HG03108 (cell line): Measurements from ENCODE around the gene TSSK6.

Source experiments
- ATAC-seq: cut with Tn5 transposase; IDR thresholded peaks from one replicate; pipeline ENCODE4 v1.9.1; 2021; ENCODE audit warnings: moderate library complexity; ENCODE audit not compliant: unreplicated experiment

TSSK6 gene

DNA sequence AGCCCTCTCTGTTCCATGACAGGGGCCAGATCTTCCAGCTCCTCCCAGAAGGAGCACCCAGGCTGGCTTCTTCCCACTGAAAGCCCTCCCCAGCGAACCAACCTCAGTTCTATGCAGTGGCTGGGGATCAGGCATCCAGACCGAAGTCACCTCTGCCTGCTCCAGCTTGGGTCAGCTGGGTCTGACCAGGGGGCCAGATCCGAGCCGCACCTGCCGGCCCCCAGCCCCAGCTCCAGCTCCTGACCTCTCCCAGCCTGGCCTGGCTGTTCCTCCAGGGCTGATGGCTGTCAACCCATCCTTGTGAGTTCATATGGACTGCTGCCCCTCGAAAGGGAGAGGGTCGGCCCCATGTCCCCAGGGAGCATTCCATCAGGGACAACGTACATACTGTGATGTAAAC, 8.0 kb downstream of the TSSK6 start:
- no peak for ATAC-seq

DNA sequence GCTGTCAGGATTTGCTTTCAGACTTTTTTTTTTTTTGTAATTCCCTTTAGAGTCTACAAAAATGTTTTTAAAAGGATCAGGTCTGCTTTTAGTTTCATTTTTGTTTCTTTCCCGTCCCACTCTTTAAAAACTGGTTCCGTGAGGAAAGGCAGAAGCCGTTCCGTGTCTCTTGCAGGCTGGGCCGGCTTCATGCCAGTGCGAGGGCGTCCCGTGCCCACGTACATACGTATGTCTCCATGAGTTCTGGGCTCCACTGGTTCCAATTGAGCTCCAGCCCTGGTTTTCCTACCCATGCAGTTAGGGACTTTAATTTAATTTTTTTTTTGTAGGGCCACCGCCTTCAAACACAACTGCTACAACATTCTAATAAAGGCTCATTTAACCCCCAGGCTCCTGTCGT, 8.8 kb downstream of the TSSK6 start:
- no peak for ATAC-seq

DNA sequence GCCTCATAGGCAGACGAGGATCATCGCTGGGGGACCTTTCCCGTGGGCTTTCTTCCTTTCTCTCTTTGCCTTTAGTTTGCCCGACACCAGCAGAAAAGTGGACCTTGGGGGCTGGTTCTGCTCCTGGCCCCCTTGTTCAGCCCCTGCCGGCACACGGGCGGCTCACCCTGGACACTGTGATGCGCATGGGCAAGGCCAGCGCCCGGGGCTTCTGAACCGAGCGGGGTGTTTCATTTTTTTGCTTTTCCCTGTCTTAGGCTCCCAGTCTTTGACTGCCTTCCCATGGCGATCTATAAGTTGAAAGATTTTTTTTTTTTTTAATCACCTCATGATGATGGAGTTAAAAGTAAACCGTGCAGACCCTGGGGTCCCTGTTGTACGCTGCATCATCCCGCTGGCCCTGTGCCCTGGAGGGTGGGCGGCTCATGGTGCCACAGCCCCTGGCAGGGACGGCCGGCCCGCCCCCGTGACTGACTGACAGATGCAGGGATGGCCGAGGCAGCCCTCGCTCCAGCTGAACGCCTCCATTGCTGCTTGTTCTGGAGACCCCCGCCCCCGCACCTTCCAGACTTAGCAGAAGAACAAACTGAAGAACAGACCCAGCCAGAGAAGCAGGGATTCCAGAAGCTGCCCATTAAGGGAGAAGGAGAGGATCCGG, 9.6 kb downstream of the TSSK6 start:
- no peak for ATAC-seq

DNA sequence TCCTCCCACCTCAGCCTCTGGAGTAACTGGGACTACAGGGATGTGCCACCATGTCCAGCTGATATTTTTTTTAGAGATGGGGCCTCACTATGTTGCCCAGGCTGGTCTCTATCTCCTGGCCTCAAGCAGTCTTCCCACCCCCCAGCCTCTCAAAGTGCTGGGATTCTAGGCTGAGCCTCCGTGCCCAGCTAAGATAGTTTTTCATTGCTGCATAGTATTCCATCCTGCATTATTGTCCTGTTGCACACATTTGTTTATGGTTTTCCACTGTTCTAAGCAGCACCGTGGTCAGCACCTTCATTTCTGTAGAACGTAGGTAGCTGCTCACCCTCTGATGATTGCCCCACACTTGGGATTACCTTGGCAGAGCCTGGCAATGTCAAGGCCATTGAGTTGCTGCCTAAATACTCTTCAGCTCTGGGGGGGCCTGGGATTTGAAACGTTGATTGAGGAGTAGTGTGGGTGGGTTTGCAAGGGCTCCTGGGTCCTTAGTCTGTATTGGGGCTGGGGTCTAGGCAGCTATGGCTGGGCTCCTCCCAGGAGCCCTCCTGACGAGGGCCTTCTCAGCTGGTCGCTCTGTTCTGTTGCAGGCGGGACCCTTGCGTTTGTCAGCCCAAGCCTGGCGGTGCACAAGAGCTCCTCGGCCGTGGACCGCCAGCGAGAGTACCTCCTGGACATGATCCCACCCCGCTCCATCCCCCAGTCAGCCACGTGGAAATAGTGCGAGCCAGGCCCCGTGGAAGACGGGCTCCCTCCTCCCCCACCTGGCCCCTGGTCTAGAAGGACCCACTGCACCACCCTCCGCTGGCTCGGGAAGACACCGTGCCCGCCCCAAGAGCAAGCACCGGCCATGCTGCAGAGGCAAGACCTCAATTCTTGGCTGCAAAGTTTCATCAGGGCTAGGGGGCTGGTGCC, 10.3 kb downstream of the TSSK6 start:
- ATAC-seq: no peak

DNA sequence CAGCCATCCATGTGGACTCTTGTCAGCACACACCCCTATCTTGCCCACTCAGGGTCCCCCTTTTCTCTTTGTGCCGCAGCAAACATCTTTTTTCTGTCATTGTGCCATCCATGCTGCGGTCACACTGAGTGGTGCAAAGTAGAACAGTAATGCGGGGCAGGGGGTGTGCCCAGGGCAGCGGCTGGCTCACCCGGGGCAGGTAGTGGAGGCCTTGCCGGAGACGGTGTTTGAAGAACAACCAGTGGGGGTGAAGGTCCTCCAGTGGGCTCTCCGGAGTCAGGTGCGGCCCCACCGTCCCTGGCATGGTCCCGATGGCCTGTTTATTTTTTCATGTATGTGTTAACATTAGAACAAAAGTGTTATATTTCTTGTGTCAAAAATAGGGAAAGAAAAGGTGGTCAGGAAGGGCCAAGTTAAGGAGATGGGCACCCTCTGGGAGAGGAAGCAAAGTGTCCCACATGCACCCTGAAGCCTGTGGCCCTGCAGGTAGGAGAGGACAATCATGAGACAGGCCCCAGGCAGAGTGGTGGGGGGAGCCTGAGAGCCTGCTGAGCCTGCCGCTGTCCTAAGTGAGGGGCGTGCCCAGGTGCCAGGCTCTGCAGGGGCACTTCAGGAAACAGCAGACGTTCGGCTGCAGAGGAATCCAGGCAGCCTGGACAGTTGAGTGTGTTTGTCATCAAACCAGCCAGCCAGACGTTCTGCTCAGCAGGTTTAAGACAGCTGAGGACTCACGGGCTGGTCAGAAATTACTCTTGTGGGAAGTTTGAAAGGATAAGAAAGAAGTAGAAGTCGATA, 12.3 kb downstream of the TSSK6 start:
- ATAC-seq: no peak

DNA sequence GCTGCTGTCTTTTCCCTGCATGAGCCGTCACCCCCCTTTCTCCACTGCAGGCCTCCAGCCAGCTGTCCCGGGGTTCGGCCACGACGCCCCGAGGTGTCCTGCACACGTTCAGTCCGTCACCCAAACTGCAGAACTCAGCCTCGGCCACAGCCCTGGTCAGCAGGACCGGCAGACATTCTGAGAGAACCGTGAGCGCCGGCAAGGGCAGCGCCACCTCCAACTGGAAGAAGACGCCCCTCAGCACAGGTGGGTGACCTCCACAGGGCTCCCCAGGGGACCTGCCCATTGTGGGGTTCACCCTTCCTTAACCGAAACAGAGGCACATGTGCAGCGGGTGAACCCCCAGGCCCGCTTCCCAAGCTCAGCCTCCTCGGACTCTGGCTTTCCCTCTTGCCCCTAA, 13.1 kb downstream of the TSSK6 start:
- no peak for ATAC-seq

DNA sequence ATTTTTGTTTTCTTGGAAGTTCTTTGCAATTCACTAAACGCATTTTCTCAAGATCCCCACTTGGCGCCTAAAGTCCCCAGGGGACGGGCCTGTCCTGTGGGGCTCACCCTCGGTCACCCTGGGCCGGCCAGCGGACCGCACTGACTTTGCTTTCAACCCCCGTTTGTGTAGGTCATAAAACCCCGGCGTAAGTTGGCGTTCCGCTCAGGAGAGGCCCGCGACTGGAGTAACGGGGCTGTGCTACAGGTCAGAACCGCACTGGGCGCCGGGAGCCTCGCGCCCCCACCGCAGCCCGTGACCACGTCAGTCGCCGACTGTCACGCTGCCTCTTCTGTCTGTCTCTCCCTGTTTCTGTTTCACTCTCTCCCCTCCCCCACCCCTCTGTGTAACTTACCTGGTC, 13.6 kb downstream of the TSSK6 start:
- no peak for ATAC-seq

DNA sequence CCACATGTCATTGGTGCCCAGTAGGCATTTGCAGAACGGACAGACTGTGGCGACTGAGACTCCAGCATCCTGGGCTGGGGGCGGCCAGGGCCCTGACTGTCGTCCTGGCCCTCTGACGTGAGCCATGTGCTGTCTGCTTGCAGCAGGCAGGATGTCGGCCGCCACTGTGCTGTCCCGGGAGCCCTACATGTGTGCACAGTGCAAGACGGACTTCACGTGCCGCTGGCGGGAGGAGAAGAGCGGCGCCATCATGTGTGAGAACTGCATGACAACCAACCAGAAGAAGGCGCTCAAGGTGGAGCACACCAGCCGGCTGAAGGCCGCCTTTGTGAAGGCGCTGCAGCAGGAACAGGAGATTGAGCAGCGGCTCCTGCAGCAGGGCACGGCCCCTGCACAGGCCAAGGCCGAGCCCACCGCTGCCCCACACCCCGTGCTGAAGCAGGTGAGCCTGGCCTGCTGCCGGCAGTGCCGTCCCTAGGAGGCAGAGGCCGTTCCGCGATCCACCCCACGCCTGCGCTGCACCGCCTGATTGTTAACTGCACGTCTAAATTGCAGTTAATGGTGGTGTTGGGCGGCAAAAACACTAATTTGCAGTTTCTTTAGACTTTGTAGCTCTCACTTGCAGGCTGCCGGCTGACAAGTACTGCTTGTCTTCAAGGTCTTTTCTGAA, 14.2 kb downstream of the TSSK6 start:
- no peak for ATAC-seq

DNA sequence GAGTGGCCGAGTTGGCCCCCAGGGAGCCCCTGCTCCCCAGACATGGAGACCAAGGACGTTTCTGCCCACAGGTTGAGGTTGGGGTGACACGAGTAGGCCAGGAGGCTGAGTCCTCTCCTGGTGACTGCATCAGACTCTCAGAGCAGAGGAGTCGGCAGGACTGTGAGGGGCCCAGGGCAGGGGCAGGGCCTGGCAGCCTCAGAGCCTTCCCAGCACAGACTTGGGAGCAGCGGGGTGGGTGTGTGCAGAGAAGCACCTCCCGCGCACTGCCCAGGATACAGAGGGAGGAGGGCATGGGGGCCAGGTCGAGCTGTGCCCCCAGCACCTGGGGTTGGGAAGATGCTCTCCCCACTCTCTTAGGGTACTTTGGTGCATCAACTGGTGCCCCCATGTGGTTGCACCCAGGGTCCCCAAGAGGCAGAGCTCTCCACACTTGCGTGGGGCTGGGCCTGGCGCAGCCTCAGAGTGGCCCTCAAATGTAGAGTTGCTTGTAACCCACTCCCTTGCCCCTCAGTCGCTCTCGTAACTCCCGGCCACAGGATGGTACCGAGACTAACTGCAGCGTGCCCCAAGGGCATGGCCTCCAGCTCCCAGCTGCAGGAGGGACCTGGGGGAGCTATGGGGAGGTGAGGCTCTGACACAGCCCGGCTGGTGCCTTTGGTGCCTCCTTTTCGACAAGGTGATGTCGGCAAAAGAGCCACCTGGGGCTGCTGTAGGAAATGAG, 15.9 kb downstream of the TSSK6 start:
- ATAC-seq: no peak

DNA sequence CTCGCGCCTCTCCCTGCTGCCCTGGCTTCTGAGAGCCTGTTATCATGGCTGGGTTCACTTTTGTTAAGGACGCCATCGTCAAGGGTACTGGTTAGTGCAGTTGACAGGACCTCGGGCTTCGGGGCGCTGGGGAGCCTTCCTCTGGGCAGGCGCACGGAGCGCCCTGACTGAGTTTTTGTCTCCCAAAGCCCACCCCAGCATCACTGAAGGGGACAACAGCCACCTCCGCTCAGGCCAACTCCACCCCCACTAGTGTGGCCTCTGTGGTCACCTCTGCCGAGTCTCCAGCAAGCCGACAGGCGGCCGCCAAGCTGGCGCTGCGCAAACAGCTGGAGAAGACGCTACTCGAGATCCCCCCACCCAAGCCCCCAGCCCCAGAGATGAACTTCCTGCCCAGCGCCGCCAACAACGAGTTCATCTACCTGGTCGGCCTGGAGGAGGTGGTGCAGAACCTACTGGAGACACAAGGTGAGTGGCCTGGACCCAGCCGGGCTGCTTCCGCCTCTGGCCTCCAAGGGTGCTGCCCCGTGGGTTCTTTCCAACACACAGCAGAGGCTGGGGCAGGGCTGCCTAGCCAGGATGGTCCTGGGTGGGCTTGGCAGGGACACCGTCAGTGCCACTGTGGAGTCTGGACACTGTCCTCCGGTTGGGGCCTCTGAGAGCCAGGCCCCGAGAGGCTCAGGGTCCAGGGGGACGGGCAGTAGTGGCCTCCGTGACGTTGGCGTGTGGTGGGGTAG, 16.9 kb downstream of the TSSK6 start:
- no peak for ATAC-seq

DNA sequence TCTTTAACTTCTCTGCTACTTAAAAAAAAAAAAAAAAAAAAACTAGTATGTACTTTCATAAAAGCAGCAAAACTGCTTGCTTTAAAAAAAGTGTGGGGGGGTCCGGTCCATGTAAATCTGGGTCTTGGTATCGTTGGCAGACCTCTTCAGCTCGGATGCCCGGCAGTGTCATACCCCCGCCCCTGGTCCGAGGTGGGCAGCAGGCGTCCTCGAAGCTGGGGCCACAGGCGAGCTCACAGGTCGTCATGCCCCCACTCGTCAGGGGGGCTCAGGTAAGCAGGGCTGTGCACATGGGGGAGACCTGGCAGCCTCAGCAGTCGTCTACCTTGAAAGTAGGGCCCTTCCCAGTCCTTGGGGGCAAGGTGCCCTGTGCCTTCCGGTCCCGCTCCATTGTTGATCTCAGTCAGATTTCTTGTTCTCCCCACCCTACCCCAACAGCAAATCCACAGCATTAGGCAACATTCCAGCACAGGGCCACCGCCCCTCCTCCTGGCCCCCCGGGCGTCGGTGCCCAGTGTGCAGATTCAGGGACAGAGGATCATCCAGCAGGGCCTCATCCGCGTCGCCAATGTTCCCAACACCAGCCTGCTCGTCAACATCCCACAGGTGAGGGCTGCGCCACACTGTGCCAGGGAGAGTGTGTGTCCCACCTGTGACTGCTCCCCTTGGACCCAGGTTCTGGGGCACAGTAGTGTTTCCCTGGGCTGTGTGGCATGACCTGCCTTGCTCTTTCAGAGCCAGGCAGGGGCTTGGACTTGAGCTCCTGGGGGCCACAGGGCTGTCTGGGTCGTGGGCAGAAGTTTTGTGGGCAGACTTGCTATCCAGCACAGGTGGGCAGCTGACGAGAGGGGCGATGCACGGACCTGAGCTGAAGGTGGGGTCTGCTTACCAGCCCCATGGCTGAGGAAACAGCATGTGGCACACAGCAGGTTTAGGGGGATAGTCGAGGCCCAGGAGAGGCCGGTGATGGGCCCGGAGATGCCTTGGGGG, 19.4 kb downstream of the TSSK6 start:
- no peak for ATAC-seq

DNA sequence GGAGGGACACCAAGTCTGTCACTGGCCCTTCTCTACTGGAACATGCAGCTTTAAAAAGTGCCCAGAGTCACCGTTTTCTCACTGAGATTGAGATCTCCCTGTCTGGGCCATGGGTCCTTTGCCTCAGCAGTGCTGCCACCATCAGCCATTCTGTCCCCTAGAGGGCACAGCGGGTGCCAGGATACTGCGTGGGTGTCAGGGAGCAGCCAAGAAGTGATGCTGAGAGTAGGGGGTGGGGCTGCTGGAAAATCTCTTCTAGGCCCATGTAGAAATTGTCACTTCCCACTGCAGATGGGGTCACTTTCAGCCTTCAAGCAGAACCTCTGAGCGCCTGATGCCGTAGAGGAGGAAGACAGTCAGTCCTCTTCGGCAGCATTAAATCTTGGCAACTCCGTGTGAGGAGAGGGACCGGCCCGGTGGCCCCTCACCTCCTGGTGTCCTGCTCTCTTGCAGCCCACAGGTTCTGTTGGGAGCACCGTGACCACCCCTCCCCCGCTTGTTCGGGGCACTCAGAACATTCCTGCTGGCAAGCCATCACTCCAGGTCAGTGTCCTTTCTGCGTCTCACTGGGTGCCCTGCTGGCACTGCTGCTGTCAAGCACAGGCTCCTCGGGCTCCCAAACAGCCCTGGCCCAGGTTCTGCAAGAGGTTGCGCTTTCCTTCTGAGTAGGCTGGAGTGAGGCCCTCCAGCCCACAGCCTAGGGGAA, 21.4 kb downstream of the TSSK6 start:
- no peak for ATAC-seq

DNA sequence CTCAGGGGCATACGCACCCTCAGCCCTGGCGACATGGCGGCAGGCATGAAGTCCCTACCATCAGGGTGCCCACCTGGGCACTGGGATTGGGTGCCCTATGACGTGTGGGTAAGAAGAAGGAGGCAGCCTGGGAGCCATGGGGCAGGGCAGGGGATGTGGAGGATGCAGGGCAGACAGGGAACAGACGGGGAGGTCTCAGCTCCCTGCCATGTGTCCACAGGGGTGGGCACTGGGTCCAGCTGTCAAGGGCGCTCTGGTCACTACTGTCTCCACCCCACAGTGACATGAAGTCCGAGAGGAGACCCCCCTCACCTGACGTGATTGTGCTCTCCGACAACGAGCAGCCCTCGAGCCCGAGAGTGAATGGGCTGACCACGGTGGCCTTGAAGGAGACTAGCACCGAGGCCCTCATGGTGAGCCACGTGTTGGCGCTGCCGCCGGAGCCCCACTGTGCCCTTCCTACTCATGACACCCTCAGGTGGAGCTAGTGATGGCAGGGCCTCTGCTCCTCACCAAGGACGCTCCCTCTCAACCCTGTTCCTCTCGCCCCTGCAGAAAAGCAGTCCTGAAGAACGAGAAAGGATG, 23.2 kb downstream of the TSSK6 start:
- ATAC-seq: no peak

DNA sequence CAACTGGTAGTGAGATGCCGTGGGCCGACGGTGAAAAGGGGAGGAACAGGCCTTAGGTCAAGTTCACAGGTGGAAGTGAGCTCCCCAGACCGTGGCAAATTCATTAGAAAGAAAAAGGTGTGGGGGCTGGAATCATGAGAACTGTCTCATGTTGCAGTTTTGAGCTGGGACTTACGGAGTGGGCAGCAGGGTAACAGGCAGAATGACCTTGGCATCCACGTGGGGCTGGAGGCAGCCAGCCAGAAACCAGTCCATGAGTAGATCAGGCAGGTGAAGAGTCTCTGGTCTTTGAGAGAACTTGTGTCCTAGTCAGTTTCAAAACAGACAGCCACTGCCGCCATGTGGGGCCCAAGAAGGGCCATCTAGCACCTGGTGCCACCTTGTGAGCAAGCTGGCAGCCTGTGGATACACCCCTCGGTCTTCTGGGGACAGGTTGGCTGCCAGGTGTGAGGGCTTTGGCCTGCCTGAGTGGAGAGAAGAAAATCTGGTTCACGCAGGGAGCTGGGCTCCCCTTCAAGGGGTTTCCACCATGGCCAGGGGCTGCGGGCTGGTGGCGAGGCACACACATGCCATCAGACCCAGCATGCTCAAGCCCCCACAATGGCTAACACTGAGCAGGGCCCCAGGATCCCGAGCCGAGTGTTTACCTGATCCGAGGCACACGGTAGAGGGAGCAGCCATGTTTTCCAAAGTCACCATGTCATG, 23.9 kb downstream of the TSSK6 start:
- ATAC-seq: no peak

DNA sequence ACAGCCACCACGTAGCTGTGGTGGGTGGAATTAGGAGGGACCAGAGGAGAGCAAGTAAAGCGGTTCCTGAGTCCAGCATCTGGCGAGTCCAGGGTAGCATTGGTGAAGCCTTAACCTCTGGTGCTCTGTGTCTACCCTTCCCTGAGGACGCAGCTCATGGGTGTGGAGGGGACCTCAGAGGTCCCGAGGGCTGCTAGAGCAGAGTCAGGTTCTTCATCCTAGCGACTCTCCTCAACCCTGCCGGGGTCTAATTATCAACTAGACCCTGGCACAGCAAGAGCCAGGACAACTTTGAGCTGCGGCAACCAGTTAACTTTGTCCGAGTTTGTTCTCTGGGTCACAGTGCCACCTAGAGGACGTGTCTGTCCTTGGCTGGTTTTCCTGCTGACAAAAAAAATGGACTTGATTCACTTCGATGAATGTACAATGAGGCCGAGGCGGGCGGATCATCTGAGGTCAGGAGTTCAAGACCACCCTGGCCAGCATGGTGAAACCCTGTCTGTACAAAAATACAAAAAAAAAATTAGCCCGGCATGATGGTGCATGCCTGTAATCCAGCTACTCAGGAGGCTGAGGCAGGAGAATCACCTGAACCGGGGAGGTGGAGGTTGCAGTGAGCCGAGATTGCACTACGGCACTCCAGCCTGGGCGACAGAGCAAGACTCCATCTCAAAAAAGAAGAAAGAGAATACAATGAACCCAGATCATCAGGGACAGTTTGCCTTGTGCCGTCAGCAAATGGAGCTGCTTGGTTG, 25.0 kb downstream of the TSSK6 start:
- no peak for ATAC-seq

DNA sequence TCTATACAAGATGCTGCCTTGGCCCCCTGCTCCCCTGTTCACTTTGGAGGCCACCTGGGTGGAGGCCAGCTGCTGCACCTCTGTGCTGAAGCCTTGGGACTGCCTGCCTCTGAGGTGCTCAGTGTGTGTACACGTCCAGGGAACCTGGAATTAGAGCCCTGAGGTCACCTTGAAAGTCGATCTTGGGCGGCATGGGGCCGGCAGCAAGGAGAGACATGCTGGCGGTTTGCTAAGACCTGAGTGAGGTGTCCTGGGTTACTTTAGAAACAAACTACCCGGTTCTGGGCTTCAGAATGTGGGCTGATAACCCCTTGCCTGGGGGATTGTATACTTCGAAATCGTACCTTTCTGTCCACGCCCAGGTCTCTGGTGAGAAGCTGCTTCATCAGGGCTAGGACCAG, 25.5 kb downstream of the TSSK6 start:
- no peak for ATAC-seq
